HEK293T (cell line): ENCODE measurements around the gene CDCA8.

Source experiments
- ARNT ChIP-seq: fragments of 450-650 bp; IDR thresholded peaks from 2 replicates; pipeline ENCODE4 v1.6.1; 2017; ENCODE audit warnings: mild to moderate bottlenecking
- BHLHE40 ChIP-seq: fragments of 450-650 bp; IDR thresholded peaks from 2 replicates; pipeline ENCODE4 v1.6.1; 2016; ENCODE audit warnings: mild to moderate bottlenecking, moderate library complexity, borderline replicate concordance
- CTBP1 ChIP-seq: fragments of 450-650 bp; IDR thresholded peaks from 2 replicates; pipeline ENCODE4 v1.6.1; 2016; ENCODE audit warnings: borderline replicate concordance
- ELF4 ChIP-seq: fragments of 450-650 bp; IDR thresholded peaks from 2 replicates; pipeline ENCODE4 v1.6.1; 2017; ENCODE audit warnings: antibody characterized with exemption
- FOXA1 ChIP-seq: fragments of 450-650 bp; IDR thresholded peaks from 2 replicates; pipeline ENCODE4 v1.6.1; 2016; ENCODE audit warnings: mild to moderate bottlenecking
- FOXK2 ChIP-seq: fragments of 450-650 bp; IDR thresholded peaks from 2 replicates; pipeline ENCODE4 v1.6.1; 2016; ENCODE audit warnings: mild to moderate bottlenecking
- FOXM1 ChIP-seq: fragments of 450-650 bp; IDR thresholded peaks from 2 replicates; pipeline ENCODE4 v1.6.1; 2017; ENCODE audit warnings: mild to moderate bottlenecking, borderline replicate concordance
- HDGF ChIP-seq: fragments of 450-650 bp; IDR thresholded peaks from 2 replicates; pipeline ENCODE4 v1.6.1; 2017; ENCODE audit warnings: antibody characterized with exemption, borderline replicate concordance
- L3MBTL2 ChIP-seq: fragments of 450-650 bp; conservative IDR thresholded peaks from 2 replicates; pipeline ENCODE4 v1.6.1; 2016; ENCODE audit warnings: mild to moderate bottlenecking
- NFRKB ChIP-seq: fragments of 450-650 bp; IDR thresholded peaks from 2 replicates; pipeline ENCODE4 v1.6.1; 2016; ENCODE audit warnings: mild to moderate bottlenecking, moderate library complexity
- SP1 ChIP-seq: fragments of 450-650 bp; IDR thresholded peaks from 2 replicates; pipeline ENCODE4 v1.6.1; 2017
- SUZ12 ChIP-seq: fragments of 450-650 bp; IDR thresholded peaks from 2 replicates; pipeline ENCODE4 v1.6.1; 2016; ENCODE audit warnings: mild to moderate bottlenecking
- TARDBP ChIP-seq: fragments of 450-650 bp; IDR thresholded peaks from 2 replicates; pipeline ENCODE4 v1.6.1; 2016
- TF ChIP-seq, protein P1 (sequence below): fragments of 450-650 bp; IDR thresholded peaks from 2 replicates; pipeline ENCODE4 v1.6.1; 2016

DNA sequence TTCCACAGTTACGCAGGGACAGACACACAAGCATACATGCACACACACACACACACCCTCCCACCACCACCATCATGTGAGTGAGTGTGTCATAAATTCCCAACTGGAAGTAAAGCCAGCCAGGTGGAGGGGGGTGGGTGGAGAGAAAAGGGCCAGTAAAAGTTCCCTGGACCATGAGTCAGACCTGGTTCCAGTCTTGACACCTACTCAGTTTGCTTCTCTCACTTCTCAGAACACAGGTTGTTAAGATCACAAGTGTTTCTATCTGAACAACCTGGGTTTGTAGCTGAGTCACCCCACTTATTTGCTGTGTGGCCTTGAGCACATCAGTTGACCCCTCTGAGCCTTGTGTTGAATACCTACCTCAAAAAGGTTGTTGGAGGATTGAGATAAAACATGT lies 63.0 kb downstream of the CDCA8 start:
- no peak for TF ChIP-seq FOXM1
- TF ChIP-seq SP1 = no peak
- TF ChIP-seq FOXK2 = no peak
- no peak for TF ChIP-seq NFRKB
- TF ChIP-seq CTBP1 = no peak
- no peak for TF ChIP-seq L3MBTL2
- TF ChIP-seq FOXA1 = no peak
- no peak for TF ChIP-seq ARNT
- TF ChIP-seq SUZ12 = no peak
- no peak for TF ChIP-seq BHLHE40
- no peak for TF ChIP-seq TARDBP
- TF ChIP-seq, protein P1, sequence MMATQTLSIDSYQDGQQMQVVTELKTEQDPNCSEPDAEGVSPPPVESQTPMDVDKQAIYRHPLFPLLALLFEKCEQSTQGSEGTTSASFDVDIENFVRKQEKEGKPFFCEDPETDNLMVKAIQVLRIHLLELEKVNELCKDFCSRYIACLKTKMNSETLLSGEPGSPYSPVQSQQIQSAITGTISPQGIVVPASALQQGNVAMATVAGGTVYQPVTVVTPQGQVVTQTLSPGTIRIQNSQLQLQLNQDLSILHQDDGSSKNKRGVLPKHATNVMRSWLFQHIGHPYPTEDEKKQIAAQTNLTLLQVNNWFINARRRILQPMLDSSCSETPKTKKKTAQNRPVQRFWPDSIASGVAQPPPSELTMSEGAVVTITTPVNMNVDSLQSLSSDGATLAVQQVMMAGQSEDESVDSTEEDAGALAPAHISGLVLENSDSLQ = no peak
- TF ChIP-seq ELF4 = no peak
- no peak for TF ChIP-seq HDGF
